HG03520 (cell line): ENCODE measurements around the gene TNNC1.

Source experiments
- ATAC-seq: cut with Tn5 transposase; IDR thresholded peaks from one replicate; pipeline ENCODE4 v1.9.1; 2021; ENCODE audit warnings: mild to moderate bottlenecking, moderate library complexity; ENCODE audit not compliant: unreplicated experiment

Gene TNNC1

GRCh38 chr3:52458770-52459545 lies 5.1 kb upstream of the TNNC1 start:
- no peak for ATAC-seq

GRCh38 chr3:52458031-52458760 lies 4.4 kb upstream of the TNNC1 start:
- no peak for ATAC-seq

- ATAC-seq = no peak
These were observed 3.0 kb upstream of the TNNC1 start for GRCh38 chr3:52456800-52457183.

- no peak for ATAC-seq
These were observed 2.4 kb upstream of the TNNC1 start for GRCh38 chr3:52456169-52456799.

- peak; percentile 69 for ATAC-seq
These were observed 1.7 kb upstream of the TNNC1 start, which contains the start of gene NISCH for GRCh38 chr3:52455283-52456168. TSS of gene NISCH (plus strand) at chr3:52455604. CDS start at chr3:52455642, 38 bp downstream.

GRCh38 chr3:52454938-52455282 lies 1.1 kb upstream of the TNNC1 start:
- no peak for ATAC-seq

- no peak for ATAC-seq
These were observed 553 bp upstream of the TNNC1 start for GRCh38 chr3:52454250-52454937.

- ATAC-seq = no peak
These were observed 1.1 kb downstream of the TNNC1 start for GRCh38 chr3:52452570-52453221.

- no peak for ATAC-seq
These were observed 1.7 kb downstream of the TNNC1 start for GRCh38 chr3:52452126-52452525.

GRCh38 chr3:52451237-52452083 lies 2.4 kb downstream of the TNNC1 start:
- ATAC-seq = no peak

- ATAC-seq = no peak
These were observed 3.2 kb downstream of the TNNC1 start for GRCh38 chr3:52450489-52451236.

- ATAC-seq = no peak
These were observed 6.1 kb downstream of the TNNC1 start for GRCh38 chr3:52447512-52448355.

GRCh38 chr3:52446631-52447511 lies 7.0 kb downstream of the TNNC1 start:
- no peak for ATAC-seq

- no peak for ATAC-seq
These were observed 7.8 kb downstream of the TNNC1 start for GRCh38 chr3:52446042-52446441.

GRCh38 chr3:52444860-52445793 lies 8.7 kb downstream of the TNNC1 start, which contains the start of gene SEMA3G:
TSS of gene SEMA3G (minus strand) at chr3:52445103. CDS start at chr3:52445027, 76 bp downstream.
- peak; percentile 81 for ATAC-seq
